Mononuclear cell (primary cell): ENCODE measurements around the gene FSIP1. TPM values are rescaled to one million over a fixed set of nuclear protein-coding genes. Genes with fewer than 3 reads are reported as not detected.

Experiments used
- H3K27me3 ChIP-seq: 2 replicates; pipeline ENCODE4 v1.6.0; 2011; ENCODE audit warnings: low read length, control low read depth; ENCODE audit not compliant: insufficient read depth
- H3K4me1 ChIP-seq: 2 replicates; pipeline ENCODE4 v1.5.1; 2011; ENCODE audit warnings: mild to moderate bottlenecking, low read length, control low read depth; ENCODE audit not compliant: insufficient read depth
- H3K4me3 ChIP-seq: 2 replicates; pipeline ENCODE4 v1.5.1; 2011; ENCODE audit warnings: mild to moderate bottlenecking, low read length, moderate library complexity
- H3K9me3 ChIP-seq: 2 replicates; pipeline ENCODE4 v1.5.1; 2011; ENCODE audit warnings: low read depth, mild to moderate bottlenecking, control low read depth, low read length
- total RNA-seq: library from RNA; depleted of rRNA; stranded (reverse); fragments of >200 nt; gene quantifications from one replicate; pipeline ENCODE4 v1.2.3, GENCODE V29; 2012

FSIP1 gene
- total RNA-seq, 1 donor = 0.94 TPM

DNA sequence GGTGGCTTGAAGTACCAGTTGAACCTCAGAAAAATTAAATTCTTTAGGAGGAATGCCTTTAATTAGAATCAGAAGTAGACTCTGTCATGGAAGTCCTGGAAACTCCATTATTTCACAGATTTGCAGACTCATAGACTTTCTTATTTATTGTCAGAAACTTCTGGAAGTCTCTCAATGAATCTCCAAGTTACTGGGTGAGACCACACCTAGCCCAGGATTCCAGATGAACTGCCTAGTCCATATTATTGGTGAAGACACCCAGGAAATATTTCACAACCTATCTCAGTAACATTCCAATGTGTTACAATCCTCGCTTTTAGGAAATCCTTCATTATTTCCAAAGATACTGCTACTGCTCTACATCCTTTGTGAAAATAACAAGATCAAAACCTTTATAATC, 208.2 kb downstream of the FSIP1 start:
- H3K4me3 ChIP-seq = no peak overlapping the region
- peaks cover 31% of the 10 kb centered on the region for H3K27me3 ChIP-seq
- no peaks in the 10 kb centered on the region for H3K9me3 ChIP-seq
- H3K4me1 ChIP-seq = no peaks in the 10 kb centered on the region

GRCh38 chr15:39573844-39574243, 208.8 kb downstream of the FSIP1 start:
- Histone ChIP-seq H3K9me3 (no peaks in the 10 kb centered on the region), H3K4me3 (no peak overlapping the region), H3K4me1 (no peaks in the 10 kb centered on the region), H3K27me3 (peaks cover 26% of the 10 kb centered on the region)

GRCh38 chr15:39573287-39573686, 209.4 kb downstream of the FSIP1 start:
- Histone ChIP-seq H3K4me3 (no peak overlapping the region), H3K27me3 (peaks cover 21% of the 10 kb centered on the region), H3K4me1 (no peaks in the 10 kb centered on the region), H3K9me3 (no peaks in the 10 kb centered on the region)

GRCh38 chr15:39565851-39566250, 216.8 kb downstream of the FSIP1 start:
- H3K4me1 ChIP-seq = no peaks in the 10 kb centered on the region

GRCh38 chr15:39564972-39565665, 217.5 kb downstream of the FSIP1 start:
- H3K4me1 ChIP-seq = no peaks in the 10 kb centered on the region
- H3K9me3 ChIP-seq = no peaks in the 10 kb centered on the region
- H3K4me3 ChIP-seq = no peak overlapping the region
- peaks cover 4% of the 10 kb centered on the region for H3K27me3 ChIP-seq

More at GRCh38 chr15:39565851-39566250, 216.8 kb downstream of the FSIP1 start:
- Histone ChIP-seq H3K9me3 (no peaks in the 10 kb centered on the region), H3K4me3 (no peak overlapping the region), H3K27me3 (peaks cover 4% of the 10 kb centered on the region)

DNA sequence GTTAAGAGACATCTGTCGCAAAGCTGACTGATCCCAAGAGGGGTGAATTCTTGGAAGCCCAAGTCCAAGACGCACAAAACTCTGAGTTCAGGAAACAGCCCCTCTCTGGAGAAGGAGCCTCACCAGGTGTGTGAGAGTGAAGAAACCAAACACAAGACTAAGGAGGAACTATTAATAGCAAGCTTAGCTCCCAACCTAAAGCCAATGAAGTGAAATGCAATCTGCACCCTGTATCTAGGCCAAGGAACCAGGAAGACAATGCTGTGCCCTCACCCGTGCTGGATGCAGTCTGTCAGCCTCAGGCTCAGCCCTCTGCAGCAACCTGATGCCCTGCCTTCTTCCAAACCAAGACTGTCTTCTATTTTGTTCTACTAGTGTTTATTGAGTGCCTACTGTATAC, 224.2 kb downstream of the FSIP1 start:
- H3K4me1 ChIP-seq = no peaks in the 10 kb centered on the region
- H3K27me3 ChIP-seq = peaks cover 14% of the 10 kb centered on the region
- no peak overlapping the region for H3K4me3 ChIP-seq
- H3K9me3 ChIP-seq = no peaks in the 10 kb centered on the region

DNA sequence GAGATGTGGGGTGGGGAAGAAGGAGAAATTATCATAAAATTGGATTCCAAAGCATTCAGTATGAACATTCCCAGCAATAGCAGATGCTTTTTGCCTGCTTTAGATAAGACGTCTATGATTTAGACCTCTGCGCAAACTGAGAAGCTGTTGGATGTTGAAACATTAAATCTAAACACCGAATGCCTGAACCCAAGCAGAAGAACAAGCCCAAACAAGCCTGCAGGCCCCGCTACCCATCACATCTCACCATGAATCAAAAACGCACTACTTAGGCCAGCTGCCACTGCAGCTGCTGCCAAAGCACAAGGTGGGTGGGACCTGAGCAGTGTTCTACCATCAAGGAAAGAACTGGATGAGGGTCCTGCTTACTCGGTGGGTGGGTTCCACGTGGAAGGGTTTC, 226.2 kb downstream of the FSIP1 start:
- Histone ChIP-seq H3K4me1 (peaks cover 9% of the 10 kb centered on the region), H3K4me3 (no peak overlapping the region), H3K9me3 (no peaks in the 10 kb centered on the region), H3K27me3 (peaks cover 10% of the 10 kb centered on the region)

GRCh38 chr15:39555885-39556284, 226.8 kb downstream of the FSIP1 start:
- no peak overlapping the region for H3K4me3 ChIP-seq
- peaks cover 10% of the 10 kb centered on the region for H3K27me3 ChIP-seq
- no peaks in the 10 kb centered on the region for H3K9me3 ChIP-seq
- H3K4me1 ChIP-seq = peaks cover 9% of the 10 kb centered on the region

DNA sequence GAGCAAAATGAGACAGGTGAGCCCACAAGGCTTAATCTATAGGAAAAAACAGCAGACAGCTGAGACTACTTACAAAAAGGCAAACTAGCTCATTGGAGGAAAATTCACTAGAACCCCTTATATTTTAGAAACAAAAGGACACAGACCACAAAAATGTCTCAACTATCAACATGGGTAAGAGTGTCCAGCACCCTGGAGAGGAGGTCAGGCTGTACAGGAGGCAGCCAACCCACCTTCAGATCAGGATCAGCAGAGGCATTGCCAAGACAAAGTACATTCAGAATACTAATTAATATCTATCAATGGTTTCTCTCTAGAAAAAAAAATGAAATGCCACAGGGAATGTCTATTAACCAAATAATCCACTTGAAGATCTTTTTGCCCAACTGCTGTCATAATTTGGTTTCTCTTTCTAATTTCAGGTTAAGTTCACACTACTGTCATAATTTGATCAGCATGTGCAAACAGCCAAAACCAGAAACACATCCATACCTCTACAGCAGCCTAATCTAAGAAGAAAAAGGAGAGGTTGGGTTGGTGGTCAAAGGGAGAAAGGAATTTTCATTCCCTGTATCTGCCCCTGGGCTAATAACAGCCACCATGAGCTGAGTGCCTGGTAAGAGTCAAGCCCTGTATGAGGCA, 227.8 kb downstream of the FSIP1 start:
- Histone ChIP-seq H3K4me1 (peaks cover 9% of the 10 kb centered on the region), H3K9me3 (no peaks in the 10 kb centered on the region), H3K27me3 (peaks cover 10% of the 10 kb centered on the region), H3K4me3 (no peak overlapping the region)

DNA sequence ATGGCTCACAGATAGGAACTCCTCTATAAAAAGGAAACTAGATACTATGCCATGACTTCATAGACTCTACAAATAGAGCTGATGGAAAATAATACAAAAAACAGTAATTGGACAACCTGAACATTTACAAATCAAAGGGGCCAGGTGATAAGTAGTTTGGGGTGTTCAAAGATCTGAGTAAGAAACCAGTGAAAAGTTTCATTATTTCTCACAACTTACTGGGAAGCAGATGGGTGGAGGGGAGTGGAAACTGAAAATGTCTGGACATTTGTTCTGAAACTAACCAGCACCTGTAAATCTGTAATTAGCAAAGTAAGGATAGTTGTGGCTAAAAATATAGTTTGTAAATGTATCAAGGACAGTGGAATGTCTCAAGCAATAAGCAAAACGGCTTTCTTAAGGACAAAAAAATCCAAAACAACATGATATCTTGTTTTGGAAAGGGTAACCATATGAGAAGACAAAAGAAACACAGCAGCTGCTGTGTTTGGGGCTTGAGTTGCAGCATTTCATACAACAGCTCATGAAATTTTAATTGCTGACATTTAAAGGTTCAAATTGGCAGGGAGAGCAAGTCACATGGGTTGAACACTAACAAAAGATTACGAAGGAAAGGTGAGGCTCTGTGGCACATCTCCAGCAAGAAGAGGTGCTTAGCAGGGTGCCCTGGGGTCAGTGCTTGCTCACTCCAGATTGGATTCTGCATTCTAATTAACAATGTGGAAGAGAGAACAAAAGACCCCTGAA, 228.5 kb downstream of the FSIP1 start:
- Histone ChIP-seq H3K9me3 (no peaks in the 10 kb centered on the region), H3K4me1 (peaks cover 9% of the 10 kb centered on the region), H3K27me3 (peaks cover 16% of the 10 kb centered on the region), H3K4me3 (no peak overlapping the region)

DNA sequence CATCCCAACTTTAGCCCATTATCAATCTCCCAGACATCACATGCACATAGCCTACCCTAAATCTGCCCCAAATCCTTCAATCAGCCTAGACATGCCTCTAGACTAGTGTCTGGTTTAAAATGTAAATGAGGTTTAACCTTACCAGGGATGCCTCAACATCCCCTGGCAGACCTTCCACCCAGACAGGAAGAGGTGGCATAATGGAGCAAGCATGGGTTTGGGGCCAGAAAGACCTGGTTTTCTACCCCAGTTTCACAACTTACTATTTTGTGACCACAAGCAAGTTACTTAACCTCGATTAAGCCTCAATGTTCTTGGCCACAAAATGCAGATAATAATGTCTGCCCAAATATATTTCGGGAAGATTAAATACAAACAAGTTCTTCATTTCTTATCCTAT, 230.1 kb downstream of the FSIP1 start:
- Histone ChIP-seq H3K9me3 (no peaks in the 10 kb centered on the region), H3K27me3 (peaks cover 16% of the 10 kb centered on the region), H3K4me1 (peaks cover 9% of the 10 kb centered on the region), H3K4me3 (no peak overlapping the region)

DNA sequence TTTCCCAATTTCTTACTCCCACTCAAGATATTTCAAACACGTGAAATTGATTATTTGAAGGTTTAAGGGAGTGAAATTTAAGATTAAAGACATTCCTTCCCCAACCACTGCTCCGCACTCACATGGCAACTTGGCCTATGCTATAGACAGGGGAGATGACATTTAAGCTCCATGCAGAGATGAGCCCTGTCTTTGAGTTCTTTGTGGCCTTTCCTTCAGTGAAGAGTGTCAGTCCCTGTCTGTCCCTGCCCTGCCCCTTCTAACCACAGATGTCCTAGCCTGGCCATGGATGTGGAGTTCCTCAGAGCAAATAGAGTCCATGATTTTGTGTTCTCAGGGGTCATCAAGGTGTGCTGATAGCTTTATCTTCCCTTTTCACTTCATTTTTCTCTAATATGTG, 231.2 kb downstream of the FSIP1 start:
- Histone ChIP-seq H3K27me3 (peaks cover 16% of the 10 kb centered on the region), H3K4me3 (no peak overlapping the region), H3K9me3 (no peaks in the 10 kb centered on the region), H3K4me1 (peaks cover 9% of the 10 kb centered on the region)

Other genes starting within 250 kb of the FSIP1 start
- gene THBS1, start 201.8 kb downstream of the FSIP1 start, total RNA-seq = 171 TPM
- gene GPR176, start 137.4 kb upstream of the FSIP1 start, total RNA-seq = 0.21 TPM
- 14.6 TPM for gene EIF2AK4, start 151.3 kb upstream of the FSIP1 start, total RNA-seq